HG03095 (cell line): Measurements from ENCODE around the gene SIRPG.
"Not testable (repeated sequence)": the region's sequence is repeated elsewhere in the genome, so short reads cannot be mapped to it uniquely, and the experiment has no call there.

Experiments used
- ATAC-seq: cut with Tn5 transposase; IDR thresholded peaks from one replicate; pipeline ENCODE4 v1.9.1; 2021; ENCODE audit warnings: moderate library complexity; ENCODE audit not compliant: unreplicated experiment

Gene SIRPG

GRCh38 chr20:1608678-1609347 lies 48.8 kb downstream of the SIRPG start:
- not testable (repeated sequence) for ATAC-seq

- ATAC-seq: no peak
Observed at GRCh38 chr20:1600736-1601135, 56.8 kb downstream of the SIRPG start.

- ATAC-seq: no peak
Observed at GRCh38 chr20:1595333-1595732, 62.2 kb downstream of the SIRPG start.

- no peak for ATAC-seq
Observed at GRCh38 chr20:1588533-1589460, 68.8 kb downstream of the SIRPG start.

- ATAC-seq: no peak
Observed at GRCh38 chr20:1587781-1588532, 69.6 kb downstream of the SIRPG start.

DNA sequence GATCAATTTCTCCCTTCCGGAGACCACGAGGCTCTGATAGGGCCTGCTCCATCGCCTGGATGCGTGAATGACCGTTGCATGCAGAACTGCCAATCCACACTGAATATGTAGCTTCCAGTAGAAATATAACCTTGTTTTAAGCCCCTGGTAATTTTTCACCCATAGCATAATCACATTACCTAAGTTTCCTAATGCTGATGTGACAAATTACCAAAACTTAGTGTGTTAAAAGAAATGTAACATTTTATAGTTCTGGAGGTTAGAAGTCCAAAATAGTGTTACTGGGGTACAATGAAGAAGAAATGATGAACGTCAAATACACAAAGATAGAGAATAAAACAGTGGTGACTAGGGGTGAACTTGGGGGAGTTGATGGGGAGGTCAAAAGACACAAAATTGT lies 78.1 kb downstream of the SIRPG start:
- ATAC-seq: no peak
